D721Med (cell line): ENCODE measurements around the gene DYRK1A.

Source experiments
- DNase-seq: peaks from one replicate; pipeline ENCODE4 v3.0.0; 2011; ENCODE audit warnings: low spot score; ENCODE audit not compliant: insufficient read length
- FAIRE-seq: peaks from 2 replicates; lab custom pipeline; 2011; peaks lifted over from hg19 to GRCh38; lab: Jason Lieb, UNC
- TF ChIP-seq, protein P1 (sequence below): IDR thresholded peaks from 2 replicates; pipeline ENCODE4 v1.5.1; 2012; ENCODE audit warnings: mild to moderate bottlenecking, control low read depth; ENCODE audit not compliant: insufficient read depth; ENCODE audit errors: missing control alignments

Gene DYRK1A

DNA sequence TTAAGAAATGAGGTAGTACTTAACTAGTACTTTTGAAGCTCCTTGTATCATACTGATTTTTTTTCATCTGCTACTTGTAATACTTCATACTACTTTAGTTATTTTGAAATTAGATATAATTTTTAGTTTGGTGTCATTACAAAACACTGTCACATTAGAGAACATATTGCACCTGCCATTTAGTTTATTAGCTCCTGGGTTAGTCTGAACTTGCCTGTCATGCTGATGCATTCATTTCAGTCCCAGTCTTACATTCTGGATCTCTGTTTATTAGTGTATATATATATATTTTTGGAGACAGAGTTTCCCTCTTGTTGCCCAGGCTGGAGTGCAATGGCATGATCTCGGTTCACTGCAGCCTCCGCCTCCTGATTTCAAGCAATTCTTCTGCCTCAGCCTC is 50.3 kb downstream of the DYRK1A start:
- DNase-seq = no peak
- TF ChIP-seq, protein P1, sequence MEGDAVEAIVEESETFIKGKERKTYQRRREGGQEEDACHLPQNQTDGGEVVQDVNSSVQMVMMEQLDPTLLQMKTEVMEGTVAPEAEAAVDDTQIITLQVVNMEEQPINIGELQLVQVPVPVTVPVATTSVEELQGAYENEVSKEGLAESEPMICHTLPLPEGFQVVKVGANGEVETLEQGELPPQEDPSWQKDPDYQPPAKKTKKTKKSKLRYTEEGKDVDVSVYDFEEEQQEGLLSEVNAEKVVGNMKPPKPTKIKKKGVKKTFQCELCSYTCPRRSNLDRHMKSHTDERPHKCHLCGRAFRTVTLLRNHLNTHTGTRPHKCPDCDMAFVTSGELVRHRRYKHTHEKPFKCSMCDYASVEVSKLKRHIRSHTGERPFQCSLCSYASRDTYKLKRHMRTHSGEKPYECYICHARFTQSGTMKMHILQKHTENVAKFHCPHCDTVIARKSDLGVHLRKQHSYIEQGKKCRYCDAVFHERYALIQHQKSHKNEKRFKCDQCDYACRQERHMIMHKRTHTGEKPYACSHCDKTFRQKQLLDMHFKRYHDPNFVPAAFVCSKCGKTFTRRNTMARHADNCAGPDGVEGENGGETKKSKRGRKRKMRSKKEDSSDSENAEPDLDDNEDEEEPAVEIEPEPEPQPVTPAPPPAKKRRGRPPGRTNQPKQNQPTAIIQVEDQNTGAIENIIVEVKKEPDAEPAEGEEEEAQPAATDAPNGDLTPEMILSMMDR = no peak
- FAIRE-seq = no peak

DNA sequence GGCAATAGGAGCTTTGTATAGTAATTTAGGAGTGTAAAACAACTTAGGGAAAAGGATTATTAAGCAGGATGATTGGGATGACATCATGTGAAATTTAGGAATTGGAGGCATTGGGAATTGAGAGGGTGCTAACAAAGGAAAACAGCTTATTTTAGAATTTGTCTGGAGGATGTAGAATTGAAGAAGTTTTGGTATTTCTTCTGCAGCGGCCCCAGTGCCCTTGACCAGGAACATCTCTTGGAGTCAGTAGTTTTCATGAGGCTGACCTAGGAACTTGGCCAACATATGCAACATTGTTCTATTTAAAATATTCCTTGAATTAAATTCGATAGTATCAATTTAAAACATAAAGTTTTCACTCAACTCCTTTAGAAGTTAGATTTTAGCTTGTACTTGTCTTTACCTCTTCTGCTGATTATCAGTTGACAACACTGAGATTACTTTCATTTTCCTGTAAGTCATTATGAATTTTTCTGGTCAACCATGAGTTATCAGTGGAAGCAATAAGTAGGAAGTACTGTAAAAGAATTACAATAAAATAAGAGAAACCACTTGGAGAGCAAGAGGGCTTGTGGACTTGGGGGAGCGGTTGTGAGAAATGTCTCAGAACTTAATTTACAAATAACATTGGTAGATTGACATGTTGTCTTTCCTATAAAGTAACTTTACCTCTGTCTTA is 52.8 kb downstream of the DYRK1A start:
- FAIRE-seq (no peak), DNase-seq (no peak)
- TF ChIP-seq, protein P1 = no peak

DNA sequence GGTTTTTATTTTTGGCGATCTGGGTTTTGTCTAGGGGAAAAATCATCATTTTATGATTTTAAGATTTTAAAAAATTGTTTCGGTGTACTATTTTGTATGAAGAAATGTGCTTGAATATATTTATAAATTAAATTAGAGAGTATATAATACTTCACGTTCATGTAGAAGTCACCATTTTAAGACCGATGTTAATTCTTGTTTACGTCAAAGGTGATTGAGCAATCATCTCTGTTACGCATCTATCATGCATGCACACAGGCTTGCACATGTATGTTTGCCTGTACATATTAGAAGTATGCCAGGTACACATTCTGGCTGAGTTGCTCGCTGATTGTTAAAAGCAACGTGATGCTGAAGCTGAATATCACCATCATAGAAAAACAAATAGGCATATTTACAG is 54.7 kb downstream of the DYRK1A start:
- FAIRE-seq = no peak
- TF ChIP-seq, protein P1 = no peak
- DNase-seq = no peak

DNA sequence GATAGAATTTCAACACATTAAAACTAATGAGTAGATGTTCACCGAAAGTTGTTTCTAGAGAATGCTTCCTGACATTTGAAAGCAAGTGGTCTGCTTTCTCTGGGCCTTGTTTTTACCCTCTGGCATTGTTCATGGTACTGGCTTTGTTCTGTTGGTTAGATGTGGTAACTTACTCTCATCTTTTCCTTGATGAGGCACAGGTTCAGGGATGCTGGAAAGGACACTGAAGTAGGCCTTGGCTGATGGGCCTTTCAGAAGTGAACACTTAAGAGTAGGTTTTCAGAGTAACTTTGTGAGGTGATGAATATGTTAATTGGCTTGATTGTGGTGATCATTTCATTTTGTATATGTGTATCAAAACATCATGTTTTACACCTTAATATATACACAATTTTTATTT is 55.8 kb downstream of the DYRK1A start:
- DNase-seq = no peak
- FAIRE-seq = no peak
- TF ChIP-seq, protein P1 = no peak

DNA sequence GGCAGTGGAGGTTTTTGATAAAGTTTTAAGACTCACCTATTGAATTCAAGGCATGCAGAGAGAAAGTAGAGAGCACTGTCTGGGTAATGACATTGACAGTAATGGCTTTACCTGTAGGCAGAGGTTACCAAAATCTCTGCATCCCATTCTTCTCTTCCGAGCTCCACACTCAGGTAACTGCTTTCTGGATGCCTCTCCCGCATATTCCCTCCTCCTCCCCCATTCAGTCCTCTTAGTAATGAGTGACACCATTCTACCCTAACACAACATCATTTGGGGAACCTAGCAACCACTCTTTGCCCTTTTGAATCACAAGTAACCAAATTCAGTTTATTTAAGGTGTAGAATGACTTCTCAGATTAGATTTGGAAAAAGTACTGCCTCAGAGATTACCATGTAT is 56.5 kb downstream of the DYRK1A start:
- DNase-seq (no peak), FAIRE-seq (no peak)
- TF ChIP-seq, protein P1 = no peak

DNA sequence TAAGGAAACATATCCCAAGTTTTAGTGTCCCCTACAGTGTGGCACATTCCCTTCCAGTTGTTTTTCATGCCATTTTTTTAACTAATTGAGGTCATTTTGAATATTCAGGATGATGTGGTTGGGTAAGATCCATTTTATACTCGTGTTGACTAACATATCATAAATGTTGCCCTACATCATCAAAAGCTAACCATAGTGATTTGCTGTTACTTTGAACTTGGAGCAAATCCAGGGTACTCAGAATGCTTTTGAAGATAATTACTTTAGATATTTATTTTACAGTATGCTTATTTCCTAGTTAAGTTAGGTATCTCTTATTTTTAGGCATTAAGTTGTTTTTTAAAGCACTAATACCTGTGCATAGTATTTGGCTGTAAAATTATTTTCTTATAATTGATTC is 57.8 kb downstream of the DYRK1A start:
- TF ChIP-seq, protein P1 = no peak
- FAIRE-seq (no peak), DNase-seq (no peak)

DNA sequence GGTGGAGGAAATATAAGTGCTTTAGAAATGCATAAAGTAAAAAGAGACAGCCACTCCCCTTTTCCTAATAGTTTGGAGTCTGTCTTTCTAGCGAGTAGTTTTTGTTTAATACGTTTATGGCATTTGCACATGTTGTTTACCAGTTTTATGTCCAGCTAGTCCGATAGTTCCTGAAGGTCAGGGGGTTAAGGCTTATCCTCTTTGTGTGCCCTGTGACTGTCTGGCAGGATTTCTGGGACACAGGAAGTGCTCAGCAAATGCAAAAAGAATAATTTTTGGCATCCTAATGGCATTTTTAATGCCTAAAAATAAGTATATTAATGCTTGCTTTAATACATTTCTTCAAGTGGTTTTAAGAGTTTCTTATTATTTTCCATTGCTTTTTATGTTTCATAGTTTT is 58.4 kb downstream of the DYRK1A start:
- no peak for FAIRE-seq
- TF ChIP-seq, protein P1 = no peak
- no peak for DNase-seq
